ENCODE data around the gene C4orf36. TPM values are rescaled to one million over a fixed set of nuclear protein-coding genes. Genes with fewer than 3 reads are reported as not detected.

The C4orf36 gene
- total RNA-seq, 1 donor from 2014 or later = not detected

- Mint-ChIP-seq H3K4me3 (ENCODE audit: low read depth) (no peak overlapping the region), H3K27me3 (ENCODE audit: low read depth) (no peaks in the 10 kb centered on the region), H3K9me3 (no peaks in the 10 kb centered on the region), H3K4me1 (ENCODE audit: low read depth) (no peaks in the 10 kb centered on the region), H3K27ac (no peak overlapping the region), H3K36me3 (ENCODE audit: low read depth) (no peaks in the 10 kb centered on the region)
- intact Hi-C loops (cut with micrococcal nuclease) = no loop called here
- no peak for DNase-seq (ENCODE audit: low spot score)
These were observed 20.1 kb downstream of the C4orf36 start for GRCh38 chr4:86872135-86872534.

DNA sequence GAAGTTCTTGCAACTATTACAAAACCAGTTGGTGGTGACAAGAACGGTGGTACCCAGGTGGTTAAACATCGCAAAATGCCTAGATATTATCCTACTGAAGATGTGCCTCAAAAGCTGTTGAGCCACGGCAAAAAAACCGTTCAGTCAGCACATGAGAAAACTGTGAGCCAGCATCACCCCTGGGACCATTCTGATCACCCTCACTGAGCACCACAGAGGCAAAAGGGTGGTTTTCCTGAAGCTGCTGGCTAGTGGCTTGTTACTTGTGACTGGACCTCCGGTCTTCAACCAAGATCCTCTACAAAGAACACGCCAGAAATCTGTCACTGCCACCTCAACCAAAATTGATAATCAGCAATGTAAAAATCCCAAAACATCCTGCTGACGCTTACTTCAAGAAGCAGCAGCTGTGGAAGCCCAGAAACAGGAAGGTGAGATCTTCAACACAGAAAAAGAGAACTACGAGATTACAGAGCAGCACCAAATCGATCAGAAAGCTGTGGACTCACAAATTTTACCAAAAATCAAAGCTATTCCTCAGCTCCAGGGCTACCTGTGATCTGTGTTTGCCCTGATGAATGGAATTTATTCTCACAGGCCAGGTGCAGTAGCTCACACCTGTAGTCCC, 21.7 kb downstream of the C4orf36 start:
- DNase-seq (ENCODE audit: low spot score) = no peak
- Mint-ChIP-seq H3K4me1 (ENCODE audit: low read depth) (no peaks in the 10 kb centered on the region), H3K27ac (no peak overlapping the region), H3K27me3 (ENCODE audit: low read depth) (no peaks in the 10 kb centered on the region), H3K9me3 (no peaks in the 10 kb centered on the region), H3K4me3 (ENCODE audit: low read depth) (no peak overlapping the region), H3K36me3 (ENCODE audit: low read depth) (no peaks in the 10 kb centered on the region)
- intact Hi-C loops (cut with micrococcal nuclease) = no loop called here

GRCh38 chr4:86857341-86858052, 34.7 kb downstream of the C4orf36 start:
- Mint-ChIP-seq H3K4me3 (ENCODE audit: low read depth) (no peak overlapping the region), H3K27me3 (ENCODE audit: low read depth) (no peaks in the 10 kb centered on the region), H3K36me3 (ENCODE audit: low read depth) (no peaks in the 10 kb centered on the region), H3K4me1 (ENCODE audit: low read depth) (no peaks in the 10 kb centered on the region), H3K27ac (no peak overlapping the region), H3K9me3 (no peaks in the 10 kb centered on the region)
- no peak for DNase-seq (ENCODE audit: low spot score)
- intact Hi-C loops (cut with micrococcal nuclease) = no loop called here

DNA sequence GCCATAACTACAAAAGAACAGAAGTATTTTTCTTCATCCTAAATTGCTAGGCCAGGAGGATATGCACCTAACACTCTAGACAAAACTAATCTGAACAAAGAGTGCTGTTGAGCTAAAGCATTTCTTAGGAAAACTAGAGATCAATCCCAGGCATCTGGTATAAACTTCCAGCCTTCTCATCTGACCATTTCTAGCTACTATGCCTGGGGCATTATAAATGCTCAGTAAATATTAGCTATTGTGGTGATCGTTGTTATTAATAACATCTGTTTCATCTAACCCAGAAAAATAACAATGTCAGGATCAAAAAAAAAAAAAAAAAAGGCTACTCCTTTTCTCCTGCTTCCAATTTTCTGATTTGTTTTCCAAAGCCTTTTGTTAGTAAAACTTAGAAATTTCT, 35.3 kb downstream of the C4orf36 start:
- DNase-seq (ENCODE audit: low spot score) = no peak
- H3K9me3 Mint-ChIP-seq = no peaks in the 10 kb centered on the region
- H3K4me1 Mint-ChIP-seq (ENCODE audit: low read depth) = no peaks in the 10 kb centered on the region
- no peaks in the 10 kb centered on the region for H3K27me3 Mint-ChIP-seq (ENCODE audit: low read depth)
- H3K4me3 Mint-ChIP-seq (ENCODE audit: low read depth) = no peak overlapping the region
- intact Hi-C loops (cut with micrococcal nuclease) = no loop called here
- no peaks in the 10 kb centered on the region for H3K36me3 Mint-ChIP-seq (ENCODE audit: low read depth)
- H3K27ac Mint-ChIP-seq = no peak overlapping the region

- H3K9me3 Mint-ChIP-seq = no peaks in the 10 kb centered on the region
- no peak overlapping the region for H3K27ac Mint-ChIP-seq
- no peaks in the 10 kb centered on the region for H3K4me1 Mint-ChIP-seq (ENCODE audit: low read depth)
- DNase-seq (ENCODE audit: low spot score) = no peak
- no peaks in the 10 kb centered on the region for H3K27me3 Mint-ChIP-seq (ENCODE audit: low read depth)
- intact Hi-C loops (cut with micrococcal nuclease) = no loop called here
- no peak overlapping the region for H3K4me3 Mint-ChIP-seq (ENCODE audit: low read depth)
- H3K36me3 Mint-ChIP-seq (ENCODE audit: low read depth) = no peaks in the 10 kb centered on the region
These were observed 36.6 kb downstream of the C4orf36 start for GRCh38 chr4:86855572-86855971.

GRCh38 chr4:86853209-86853608, 39.0 kb downstream of the C4orf36 start:
- DNase-seq (ENCODE audit: low spot score) = no peak
- intact Hi-C loops (cut with micrococcal nuclease) = no loop called here

DNA sequence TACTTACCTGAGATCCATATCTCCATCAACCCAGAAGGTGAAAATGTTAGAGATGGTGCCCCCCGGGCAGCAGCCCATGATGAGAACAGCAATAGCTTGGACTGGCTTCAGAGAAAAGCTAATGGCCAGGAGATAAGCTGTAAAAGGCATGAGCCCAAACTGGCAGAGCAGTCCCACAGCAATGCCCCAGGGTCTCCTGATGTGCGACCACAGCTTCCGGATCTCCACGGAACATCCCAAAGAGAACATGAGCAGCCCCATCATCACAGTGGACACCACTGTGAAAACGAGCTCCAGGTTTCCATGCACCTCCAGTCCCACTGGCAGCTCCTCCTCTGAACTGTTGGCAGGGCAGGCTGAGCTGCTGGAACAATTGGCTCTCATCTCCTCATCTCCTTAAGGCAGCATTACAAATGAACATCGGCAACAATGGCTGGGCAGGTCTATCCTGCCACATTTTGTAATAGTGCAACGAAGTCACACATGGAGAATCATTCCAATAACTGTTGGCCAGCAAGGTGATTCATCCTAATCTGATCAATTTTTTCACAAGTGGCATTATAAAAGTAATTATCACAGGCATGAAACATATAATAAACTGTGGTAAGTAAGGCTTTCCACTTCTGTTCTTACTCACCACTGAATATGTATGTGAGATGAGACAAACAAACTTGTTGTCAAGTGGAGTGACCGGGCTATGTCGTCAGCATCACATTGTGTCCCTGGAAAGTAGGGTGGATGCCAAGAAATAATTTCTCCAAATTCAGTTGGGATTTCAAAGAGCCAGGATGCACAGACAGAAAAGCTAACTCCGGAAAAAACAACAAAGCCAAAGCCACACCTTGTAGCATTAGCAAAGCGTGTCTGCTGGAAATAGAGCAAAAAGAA, 43.2 kb downstream of the C4orf36 start, which contains the start of gene SLC10A6:
Gene SLC10A6 (minus strand): TSS at position 653 of the 888 bp plus-strand sequence. CDS start 269 bp downstream, at position 384.
- no peak for DNase-seq (ENCODE audit: low spot score)
- Mint-ChIP-seq H3K9me3 (no peaks in the 10 kb centered on the region), H3K27ac (no peak within 1 kb of the TSS), H3K27me3 (ENCODE audit: low read depth) (no peaks in the 10 kb centered on the region), H3K4me1 (ENCODE audit: low read depth) (no peaks in the 10 kb centered on the region), H3K36me3 (ENCODE audit: low read depth) (no peaks in the 10 kb centered on the region), H3K4me3 (ENCODE audit: low read depth) (no peak within 1 kb of the TSS)
- intact Hi-C loops (cut with micrococcal nuclease) = no loop called here

More at GRCh38 chr4:86853209-86853608, 39.0 kb downstream of the C4orf36 start:
- Mint-ChIP-seq H3K27ac (no peak overlapping the region), H3K27me3 (ENCODE audit: low read depth) (no peaks in the 10 kb centered on the region), H3K9me3 (no peaks in the 10 kb centered on the region), H3K4me1 (ENCODE audit: low read depth) (no peaks in the 10 kb centered on the region), H3K36me3 (ENCODE audit: low read depth) (no peaks in the 10 kb centered on the region), H3K4me3 (ENCODE audit: low read depth) (no peak overlapping the region)

DNA sequence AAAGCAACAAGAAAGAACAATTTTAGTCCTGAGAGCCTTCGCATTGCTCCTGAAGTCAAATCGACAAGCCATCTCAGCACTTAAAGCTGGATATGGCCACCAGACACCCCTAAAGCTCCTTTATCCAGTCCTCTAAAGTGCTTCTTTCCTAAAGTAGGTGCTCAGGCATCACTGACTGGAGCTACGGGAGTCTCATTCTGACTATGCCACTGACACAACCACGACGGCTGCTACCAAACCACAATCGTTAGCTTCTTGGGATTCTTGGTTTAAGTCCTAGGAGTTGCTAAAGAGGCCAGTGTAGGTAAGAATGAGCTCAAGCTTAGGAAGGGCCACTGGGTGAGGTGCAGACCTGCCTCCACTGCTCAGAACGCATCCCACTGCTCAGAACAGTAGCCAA, 44.1 kb downstream of the C4orf36 start:
- DNase-seq (ENCODE audit: low spot score) = no peak
- no peaks in the 10 kb centered on the region for H3K27me3 Mint-ChIP-seq (ENCODE audit: low read depth)
- H3K27ac Mint-ChIP-seq = no peak overlapping the region
- intact Hi-C loops (cut with micrococcal nuclease) = no loop called here
- no peaks in the 10 kb centered on the region for H3K4me1 Mint-ChIP-seq (ENCODE audit: low read depth)
- no peaks in the 10 kb centered on the region for H3K36me3 Mint-ChIP-seq (ENCODE audit: low read depth)
- H3K4me3 Mint-ChIP-seq (ENCODE audit: low read depth) = no peak overlapping the region
- H3K9me3 Mint-ChIP-seq = no peaks in the 10 kb centered on the region

GRCh38 chr4:86847571-86847970, 44.7 kb downstream of the C4orf36 start:
- Mint-ChIP-seq H3K27ac (no peak overlapping the region), H3K36me3 (ENCODE audit: low read depth) (no peaks in the 10 kb centered on the region), H3K27me3 (ENCODE audit: low read depth) (no peaks in the 10 kb centered on the region), H3K4me1 (ENCODE audit: low read depth) (no peaks in the 10 kb centered on the region), H3K4me3 (ENCODE audit: low read depth) (no peak overlapping the region), H3K9me3 (no peaks in the 10 kb centered on the region)
- intact Hi-C loops (cut with micrococcal nuclease) = no loop called here
- DNase-seq (ENCODE audit: low spot score) = no peak

- DNase-seq (ENCODE audit: low spot score) = no peak
- Mint-ChIP-seq H3K36me3 (ENCODE audit: low read depth) (no peaks in the 10 kb centered on the region), H3K4me1 (ENCODE audit: low read depth) (no peaks in the 10 kb centered on the region), H3K9me3 (no peaks in the 10 kb centered on the region), H3K4me3 (ENCODE audit: low read depth) (no peak overlapping the region), H3K27me3 (ENCODE audit: low read depth) (no peaks in the 10 kb centered on the region), H3K27ac (no peak overlapping the region)
- intact Hi-C loops (cut with micrococcal nuclease) = no loop called here
These were observed 45.3 kb downstream of the C4orf36 start for GRCh38 chr4:86846921-86847320.

DNA sequence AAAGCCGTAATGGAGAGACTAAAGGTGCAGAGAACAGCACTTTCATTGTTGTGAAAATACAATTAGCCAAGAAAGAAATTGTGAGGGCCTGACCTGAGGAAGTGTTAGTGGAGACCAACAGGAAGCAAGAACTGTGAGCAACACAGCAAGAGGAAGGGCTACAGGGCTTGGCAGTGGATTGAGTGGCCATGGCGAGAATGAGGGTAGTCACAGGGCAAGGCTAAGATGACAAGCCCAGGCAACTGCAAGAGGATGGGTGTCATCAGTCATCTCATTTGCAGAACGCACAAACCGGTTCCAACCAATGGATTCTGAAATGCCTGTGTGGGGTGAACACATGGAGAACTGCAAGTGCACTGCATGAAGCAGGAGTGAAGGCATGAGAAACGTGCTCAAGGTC, 46.6 kb downstream of the C4orf36 start:
- intact Hi-C loops (cut with micrococcal nuclease) = no loop called here
- no peak overlapping the region for H3K4me3 Mint-ChIP-seq (ENCODE audit: low read depth)
- H3K36me3 Mint-ChIP-seq (ENCODE audit: low read depth) = no peaks in the 10 kb centered on the region
- no peaks in the 10 kb centered on the region for H3K27me3 Mint-ChIP-seq (ENCODE audit: low read depth)
- H3K4me1 Mint-ChIP-seq (ENCODE audit: low read depth) = no peaks in the 10 kb centered on the region
- H3K27ac Mint-ChIP-seq = no peak overlapping the region
- no peak for DNase-seq (ENCODE audit: low spot score)
- no peaks in the 10 kb centered on the region for H3K9me3 Mint-ChIP-seq

GRCh38 chr4:86841309-86841708, 50.9 kb downstream of the C4orf36 start:
- intact Hi-C loops (cut with micrococcal nuclease) = no loop called here
- H3K9me3 Mint-ChIP-seq = no peaks in the 10 kb centered on the region
- no peak overlapping the region for H3K4me3 Mint-ChIP-seq (ENCODE audit: low read depth)
- H3K27me3 Mint-ChIP-seq (ENCODE audit: low read depth) = no peaks in the 10 kb centered on the region
- no peaks in the 10 kb centered on the region for H3K4me1 Mint-ChIP-seq (ENCODE audit: low read depth)
- H3K27ac Mint-ChIP-seq = no peak overlapping the region
- H3K36me3 Mint-ChIP-seq (ENCODE audit: low read depth) = no peaks in the 10 kb centered on the region
- no peak for DNase-seq (ENCODE audit: low spot score)

DNA sequence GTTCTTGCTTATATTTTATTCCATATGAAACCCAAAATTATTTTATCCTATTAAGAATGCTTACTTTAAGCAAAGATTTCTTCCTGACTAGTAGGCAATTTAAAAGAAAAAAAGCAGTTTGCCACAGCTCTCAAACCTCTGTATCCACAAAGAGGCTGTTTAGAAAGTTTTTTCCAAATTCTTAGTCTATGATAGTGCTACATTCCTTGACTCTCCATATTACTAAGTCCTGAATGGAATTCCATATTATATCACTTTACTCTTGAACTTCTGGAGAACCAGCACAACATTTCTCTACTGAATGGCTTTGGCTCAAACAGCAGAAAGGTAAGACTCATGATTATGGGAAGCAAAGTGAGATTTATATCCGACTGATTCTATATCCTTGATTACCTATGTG, 51.4 kb downstream of the C4orf36 start:
- Mint-ChIP-seq H3K27ac (no peak overlapping the region), H3K4me1 (ENCODE audit: low read depth) (no peaks in the 10 kb centered on the region), H3K4me3 (ENCODE audit: low read depth) (no peak overlapping the region), H3K36me3 (ENCODE audit: low read depth) (no peaks in the 10 kb centered on the region), H3K9me3 (no peaks in the 10 kb centered on the region), H3K27me3 (ENCODE audit: low read depth) (no peaks in the 10 kb centered on the region)
- no peak for DNase-seq (ENCODE audit: low spot score)
- intact Hi-C loops (cut with micrococcal nuclease) = no loop called here
